NCI-H1092 treated with DMSO at 0.1 percent for 48 hours (cell line): Measurements from ENCODE around the gene EFCAB6.

Experiments used
- DNase-seq: peaks from one replicate; lab custom pipeline; 2025; lab: John Stamatoyannopoulos, UW

Gene EFCAB6

DNA sequence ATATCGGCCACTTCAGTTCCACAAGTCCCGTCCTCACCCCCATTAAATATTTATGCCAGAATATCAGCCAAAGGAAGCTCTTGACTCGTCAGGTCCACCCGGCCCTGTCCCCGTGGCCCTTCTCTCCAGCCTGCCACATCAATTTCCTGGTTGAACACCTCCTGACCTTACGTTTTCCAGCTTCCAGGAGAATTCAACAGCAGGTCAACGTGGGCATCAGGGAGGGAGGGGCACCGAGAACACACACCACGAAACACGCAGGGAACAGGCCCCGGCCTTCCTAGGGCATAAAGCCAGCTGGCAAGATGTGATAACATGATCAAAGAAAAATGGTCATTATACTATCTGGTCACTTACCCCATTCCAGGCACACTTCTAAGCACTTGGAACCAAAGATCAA lies 34.9 kb upstream of the EFCAB6 start:
- no peak for DNase-seq

DNA sequence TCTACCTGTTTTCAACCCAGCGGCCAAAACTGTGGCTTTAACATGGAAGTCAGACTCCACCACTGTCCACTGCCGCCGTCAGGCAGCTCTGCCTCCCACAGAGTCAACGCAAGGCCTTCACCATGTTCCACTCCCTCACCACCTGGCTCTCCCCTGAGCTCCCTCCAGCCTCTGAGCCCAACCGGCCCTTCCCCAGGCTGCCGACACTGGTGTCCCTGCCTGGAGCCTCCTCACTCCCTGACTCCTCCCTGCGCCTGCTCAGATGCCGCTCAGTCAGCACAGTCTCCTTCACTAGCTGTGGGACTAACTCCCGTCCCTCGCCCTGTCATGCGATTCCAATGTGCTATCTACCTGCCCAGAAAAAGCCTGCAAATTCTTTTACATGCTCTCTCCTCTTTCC lies 33.9 kb upstream of the EFCAB6 start:
- no peak for DNase-seq

DNA sequence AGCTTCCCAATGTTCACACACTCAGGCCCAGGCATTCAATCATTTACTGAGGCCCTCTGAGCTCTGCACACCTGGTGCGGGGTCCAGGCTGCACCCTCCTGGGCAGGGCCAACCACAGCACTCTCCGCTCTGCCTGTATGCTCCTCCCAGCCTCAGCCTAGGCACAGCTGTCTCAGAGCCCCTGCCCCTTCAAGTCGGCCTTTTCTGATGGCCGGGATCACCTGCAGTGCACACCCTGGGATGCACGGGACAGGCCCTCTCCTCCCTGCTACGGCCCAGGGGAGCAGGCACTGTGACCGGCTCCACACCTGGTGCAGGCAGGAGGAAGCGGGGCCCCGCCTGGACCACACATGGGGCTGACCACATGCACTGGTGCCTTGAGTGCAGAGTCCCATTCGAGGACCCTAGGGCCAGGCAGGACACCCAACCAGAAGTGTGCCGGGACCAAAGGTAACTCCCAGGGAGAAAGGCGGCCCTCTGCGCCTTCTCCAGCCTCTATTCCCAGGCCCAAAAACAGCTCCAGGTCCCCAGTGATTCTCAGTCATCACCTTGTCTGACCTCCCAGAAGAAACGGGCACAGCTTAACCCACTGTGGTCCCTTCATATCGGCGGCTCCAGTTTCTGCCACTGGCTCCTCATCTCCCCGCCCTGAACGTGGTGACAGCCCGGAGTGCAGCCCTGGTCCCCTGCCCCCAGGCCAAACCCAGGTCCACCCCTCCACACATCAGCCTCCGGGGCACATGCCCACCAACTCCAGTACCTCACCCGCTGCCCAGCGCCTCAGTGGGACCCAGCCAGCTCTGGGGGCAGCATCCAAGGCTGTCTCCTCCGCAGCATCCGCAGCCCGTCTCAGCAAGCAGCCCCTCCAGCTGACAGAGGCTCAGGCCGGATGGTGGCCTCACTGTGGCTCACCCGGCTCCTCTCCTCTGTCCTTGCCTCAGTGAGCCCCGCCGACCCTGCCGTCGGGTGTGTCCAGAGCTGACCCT lies 32.7 kb upstream of the EFCAB6 start:
- no peak for DNase-seq

DNA sequence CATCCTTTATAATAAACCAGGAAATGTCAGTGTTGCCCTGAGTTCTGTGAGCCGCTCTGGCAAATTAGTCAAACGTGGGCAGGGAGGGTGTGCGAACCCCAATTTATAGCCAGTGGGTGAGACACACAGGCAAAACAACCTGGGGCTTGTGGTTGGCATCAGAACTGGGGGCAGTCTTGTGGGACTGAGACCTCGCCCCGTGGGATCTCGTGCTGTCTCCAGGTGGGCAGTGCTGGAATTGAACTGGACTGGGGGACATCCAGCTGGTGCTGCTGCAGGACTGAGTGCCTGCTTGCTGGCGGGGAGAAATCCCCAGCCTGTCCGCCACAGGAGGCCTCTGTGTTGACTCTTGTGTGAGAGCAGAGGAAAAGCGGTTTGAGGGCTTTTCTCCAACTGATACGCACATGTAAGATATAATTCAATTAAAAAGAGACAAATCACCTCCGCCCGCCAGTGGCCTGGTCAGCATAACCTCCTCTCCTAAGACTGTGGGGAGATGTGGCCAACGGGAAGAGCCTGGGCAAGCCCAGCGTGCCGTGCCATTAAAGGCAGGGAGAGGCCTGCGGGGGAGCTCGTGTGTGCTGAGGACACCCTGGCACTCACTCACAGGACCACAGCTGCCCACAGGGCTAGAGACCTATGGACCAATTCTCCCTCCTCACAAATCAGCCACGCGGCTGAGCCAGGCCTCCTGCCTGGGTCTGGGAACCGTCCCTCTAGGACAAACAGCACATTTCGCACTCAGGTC lies 31.9 kb upstream of the EFCAB6 start:
- DNase-seq, result no peak

DNA sequence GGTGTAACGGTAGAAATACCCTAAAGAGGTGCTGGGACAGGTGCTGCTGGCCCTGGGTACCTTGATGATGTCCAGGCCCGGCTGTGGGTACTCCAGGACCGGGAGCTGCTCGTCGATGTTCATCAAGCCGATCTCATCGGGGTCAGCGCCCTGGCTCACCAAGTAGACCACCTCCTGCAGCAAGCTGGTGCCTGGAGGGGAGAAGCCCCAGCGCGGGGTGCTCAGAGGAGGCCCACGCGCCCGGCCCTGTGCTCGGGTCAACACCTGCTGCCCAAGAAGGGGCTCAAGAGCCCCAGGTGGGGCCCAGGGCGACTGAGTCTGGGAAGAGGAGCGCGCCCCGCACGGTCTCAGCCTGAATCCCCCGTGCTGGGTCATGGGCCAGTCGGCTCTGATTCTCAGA lies 29.6 kb upstream of the EFCAB6 start:
- DNase-seq, result no peak

DNA sequence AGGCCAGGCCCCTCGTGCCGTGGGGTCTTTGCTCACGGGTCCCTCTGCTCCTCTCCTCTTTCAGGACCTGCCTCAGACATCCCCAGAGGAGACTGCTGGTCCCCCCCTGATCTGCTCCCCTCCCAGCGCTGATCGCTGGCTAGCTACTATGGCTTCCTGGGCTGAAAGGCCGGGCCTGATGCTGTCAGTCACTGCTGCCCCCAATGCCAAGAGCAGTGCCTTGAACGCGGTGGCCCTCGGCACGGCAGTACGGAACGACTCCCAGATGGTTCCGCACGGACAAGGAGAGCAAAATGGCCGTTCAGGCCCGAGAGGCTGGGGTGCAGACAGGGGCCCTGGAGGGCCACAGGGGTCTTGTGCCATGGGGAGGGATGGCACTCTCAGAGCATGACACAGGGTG lies 28.7 kb upstream of the EFCAB6 start:
- no peak for DNase-seq

DNA sequence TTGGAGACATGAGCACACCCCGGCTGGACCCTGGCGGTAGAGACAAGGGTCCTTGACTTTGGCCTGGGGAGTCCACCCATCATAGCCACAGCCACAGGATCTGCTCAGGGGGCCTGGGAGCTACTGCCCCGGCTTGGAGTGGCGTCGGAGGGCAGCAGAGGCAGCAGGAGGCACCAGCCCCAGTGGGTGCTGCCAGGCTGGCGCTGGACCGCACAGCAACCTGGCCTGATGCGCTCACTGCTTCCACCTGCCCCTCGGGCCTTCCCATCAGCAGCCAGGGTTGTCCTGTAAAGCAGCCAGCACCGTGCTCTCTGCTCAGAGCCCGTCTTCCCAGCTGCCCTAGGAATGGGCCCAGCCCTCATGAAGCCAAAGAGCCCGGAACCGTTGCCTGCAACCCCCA lies 28.3 kb upstream of the EFCAB6 start:
- no peak for DNase-seq

DNA sequence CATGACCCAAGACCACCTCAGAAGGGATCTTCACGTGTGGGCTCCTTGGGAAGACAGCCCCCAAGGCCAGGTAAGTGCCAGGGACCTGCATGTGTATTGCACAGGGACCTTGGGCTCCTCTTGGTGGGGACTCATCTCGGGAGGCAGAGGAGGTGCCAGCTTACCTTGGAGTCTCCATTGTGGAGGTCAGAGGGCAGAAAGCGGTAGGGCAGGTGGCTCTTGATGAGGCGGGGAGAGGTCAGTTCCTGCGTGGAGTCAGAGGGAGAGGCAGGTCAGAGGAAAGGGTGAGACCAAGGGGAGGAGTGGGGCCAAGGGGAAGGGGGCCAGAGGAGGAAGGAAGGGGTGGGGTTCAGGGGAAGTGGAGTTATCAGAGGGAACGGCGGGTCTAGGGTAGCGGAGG lies 27.7 kb upstream of the EFCAB6 start:
- no peak for DNase-seq

DNA sequence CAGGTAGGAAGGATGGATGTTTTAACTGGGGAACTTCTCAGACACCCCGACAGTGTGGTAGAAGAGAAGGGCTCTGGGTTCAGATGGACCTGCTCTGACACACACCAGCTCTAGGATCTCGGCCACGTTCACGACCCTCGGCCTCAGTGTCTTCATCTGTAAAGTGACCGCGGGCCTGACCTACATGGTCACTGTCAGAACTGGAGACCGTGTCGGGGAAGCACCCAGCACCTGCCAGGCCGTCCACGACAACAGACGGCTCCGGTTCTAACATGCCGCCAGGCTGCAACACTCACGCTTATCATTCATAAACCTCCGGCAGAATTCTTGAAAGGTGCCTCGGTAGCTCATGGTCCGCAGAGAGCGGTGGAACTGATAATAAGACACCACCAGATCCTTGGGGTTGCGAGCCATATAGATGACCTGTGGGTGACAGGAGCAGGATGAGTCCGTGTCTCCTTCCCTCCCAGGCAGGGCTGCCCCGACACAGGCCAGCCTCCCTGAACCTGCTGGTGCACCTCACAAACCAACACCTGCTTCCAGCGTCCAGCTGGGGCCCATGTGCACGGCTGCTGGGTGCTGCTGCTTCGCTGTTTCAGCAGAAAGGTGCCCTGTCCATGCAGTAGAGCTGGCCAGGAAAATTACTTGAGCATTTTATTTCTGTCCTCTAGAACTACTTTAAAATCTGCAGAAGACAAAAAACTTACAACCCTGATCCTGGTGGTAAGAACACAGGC lies 26.6 kb upstream of the EFCAB6 start:
- DNase-seq, result no peak

DNA sequence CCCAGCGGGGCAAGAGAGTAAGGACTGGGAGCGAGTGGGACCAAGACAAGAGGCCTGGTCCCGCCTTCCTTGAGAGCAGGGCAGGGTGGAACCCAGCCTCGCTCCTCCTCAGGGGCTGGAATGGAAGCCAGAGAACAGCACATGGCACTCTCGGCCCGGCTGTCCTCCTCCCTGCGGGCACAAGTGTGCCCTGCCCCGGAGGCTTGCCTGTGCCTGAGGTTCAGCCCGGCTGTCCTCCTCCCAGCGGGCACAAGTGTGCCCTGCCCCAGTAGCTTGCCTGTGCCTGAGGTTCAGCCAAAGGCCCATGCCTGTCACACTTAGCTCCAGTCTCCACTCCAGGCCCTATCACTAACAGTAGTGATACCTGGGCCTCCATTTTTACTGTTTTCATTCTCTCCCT lies 26.1 kb upstream of the EFCAB6 start:
- DNase-seq, result no peak

DNA sequence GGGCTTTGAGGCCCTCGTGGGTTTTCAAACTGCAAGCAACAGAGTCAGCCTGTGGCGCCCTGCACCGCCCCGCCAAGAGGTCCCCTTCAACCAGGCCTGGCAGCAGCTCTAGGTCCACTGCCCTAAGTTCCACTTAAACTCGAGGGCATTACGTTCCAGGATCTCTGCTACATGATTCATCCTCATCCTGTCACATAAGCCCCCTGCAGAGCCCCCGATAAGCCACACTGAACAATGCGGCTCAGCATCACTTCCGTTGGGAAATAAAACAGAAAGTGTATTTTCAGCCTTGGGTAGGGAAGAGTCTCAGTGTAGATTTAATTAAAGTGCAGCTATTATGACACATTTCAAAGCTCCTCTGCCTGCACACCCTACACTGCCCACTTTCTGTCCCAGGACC lies 25.6 kb upstream of the EFCAB6 start:
- no peak for DNase-seq

DNA sequence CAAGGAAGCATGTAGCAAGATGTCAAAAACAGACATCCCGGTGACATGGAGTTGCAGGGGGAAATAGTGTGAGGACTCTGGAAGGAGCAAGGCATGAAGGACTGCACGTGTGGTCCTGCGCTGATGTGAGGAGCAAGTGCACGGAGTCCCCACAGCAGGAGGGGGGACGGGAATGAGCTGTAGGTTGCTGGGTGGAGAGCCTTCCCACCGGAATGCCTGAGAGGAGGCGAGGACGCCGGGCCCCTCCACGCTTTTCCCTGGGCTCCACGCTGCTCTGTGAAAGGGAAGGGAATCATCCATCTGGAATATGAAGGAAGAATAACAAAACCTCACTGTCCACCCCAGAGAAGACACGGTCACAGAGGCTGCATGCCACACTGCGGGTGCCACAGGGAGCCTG lies 23.6 kb upstream of the EFCAB6 start:
- DNase-seq, result no peak

DNA sequence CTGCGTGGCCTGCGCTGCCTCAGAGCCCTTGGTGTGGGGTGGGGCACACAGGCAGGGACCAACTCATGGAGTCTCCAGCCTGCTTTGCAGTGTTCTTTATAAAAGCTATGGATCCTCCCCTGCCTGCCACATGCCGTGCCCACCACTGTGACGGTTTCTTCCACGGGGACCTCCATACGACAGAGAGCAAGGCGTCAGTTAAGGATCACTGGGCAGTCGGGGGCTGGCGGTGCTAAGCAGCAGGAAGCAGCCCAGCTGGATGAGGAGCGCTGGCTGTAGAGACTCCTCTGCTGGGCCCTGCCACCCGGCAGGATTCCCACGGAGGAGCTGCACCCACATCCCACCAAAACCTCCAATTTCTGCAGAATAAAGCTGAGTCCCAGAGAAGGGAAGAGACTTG lies 23.1 kb upstream of the EFCAB6 start:
- no peak for DNase-seq

DNA sequence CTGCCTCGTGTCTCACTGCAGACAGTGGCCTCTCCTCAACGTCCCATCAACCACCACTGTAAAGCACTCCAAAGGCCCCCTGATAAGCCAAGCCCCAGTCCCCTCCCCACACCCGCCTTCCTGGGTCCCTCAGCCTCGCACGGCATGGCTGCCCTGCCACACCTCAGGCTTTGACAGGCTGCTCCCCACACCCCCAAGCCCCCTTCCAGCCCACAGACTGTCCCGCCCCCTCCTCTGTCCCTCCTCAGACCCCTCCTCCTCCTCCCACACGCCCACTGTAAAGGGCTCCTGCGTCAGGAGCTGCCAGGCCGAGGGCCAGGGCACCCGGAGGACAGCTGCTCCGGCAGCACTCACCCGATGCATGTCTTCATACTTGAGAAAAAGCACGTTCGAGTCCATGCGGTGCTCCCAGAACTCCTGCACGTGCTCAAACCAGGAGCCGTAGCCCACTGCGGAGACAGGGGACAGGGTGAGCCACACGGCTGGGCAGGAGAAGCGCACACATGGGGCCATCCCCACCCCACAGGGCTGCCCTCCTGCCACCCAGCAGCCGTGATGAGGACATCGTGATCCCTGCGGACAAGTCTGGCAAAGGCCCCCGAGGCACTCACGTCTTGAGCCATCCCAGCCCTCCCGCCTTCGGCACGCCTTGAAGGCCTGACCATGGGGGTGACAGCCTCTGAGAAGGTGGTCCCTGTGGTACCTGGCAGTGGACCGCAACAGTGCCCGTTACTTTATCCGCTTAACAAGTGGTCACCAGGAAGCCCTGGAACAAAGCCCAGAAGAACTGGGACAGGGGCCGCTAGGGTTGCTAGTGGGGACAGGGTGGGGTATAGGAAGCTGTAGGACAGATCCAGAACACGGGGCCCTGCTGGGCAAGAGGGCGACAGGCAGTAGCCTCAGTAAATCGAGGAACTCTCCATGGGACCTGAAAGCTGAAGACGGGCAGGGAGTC lies 21.5 kb upstream of the EFCAB6 start:
- no peak for DNase-seq

DNA sequence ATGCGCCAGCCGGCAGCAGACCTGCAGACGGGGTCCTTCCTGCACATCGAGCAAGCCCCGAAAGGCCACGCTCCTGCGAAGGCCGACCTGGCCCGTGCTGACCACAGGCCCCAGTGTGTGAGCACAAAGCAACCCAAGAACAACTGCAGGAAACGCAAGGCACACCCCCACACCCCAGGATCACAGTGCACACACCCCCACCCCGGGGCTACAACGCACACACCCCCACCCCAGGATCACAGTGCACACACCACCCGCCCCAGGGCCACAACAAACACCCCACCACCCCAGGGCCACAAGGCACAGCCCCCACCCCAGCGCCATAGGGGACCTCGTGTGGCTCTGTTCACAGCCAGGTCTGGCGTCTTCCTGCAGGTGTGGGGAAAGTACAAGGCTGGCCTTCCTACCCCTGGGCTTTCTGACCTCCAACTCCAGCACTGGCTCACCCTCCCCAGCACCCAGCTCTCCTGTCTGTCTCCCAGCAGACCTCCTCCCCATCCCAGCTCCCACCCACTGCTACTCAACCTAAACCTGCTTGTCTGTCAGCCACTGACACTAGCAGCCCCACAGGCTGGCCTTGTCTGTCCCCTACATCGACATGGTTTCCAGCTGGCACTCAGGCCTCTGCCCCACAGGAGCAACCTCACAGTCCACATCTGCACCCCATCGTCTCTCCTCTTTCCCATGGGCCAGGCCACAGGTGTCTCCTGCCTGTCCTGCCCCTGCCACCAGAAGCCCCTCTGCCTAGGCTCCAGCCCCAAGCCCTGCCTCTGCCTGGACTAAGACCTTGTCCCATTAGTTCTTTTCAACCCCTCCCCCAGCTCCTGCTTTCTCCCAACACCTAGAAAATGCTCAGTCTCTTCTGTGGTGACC lies 20.5 kb upstream of the EFCAB6 start:
- no peak for DNase-seq

DNA sequence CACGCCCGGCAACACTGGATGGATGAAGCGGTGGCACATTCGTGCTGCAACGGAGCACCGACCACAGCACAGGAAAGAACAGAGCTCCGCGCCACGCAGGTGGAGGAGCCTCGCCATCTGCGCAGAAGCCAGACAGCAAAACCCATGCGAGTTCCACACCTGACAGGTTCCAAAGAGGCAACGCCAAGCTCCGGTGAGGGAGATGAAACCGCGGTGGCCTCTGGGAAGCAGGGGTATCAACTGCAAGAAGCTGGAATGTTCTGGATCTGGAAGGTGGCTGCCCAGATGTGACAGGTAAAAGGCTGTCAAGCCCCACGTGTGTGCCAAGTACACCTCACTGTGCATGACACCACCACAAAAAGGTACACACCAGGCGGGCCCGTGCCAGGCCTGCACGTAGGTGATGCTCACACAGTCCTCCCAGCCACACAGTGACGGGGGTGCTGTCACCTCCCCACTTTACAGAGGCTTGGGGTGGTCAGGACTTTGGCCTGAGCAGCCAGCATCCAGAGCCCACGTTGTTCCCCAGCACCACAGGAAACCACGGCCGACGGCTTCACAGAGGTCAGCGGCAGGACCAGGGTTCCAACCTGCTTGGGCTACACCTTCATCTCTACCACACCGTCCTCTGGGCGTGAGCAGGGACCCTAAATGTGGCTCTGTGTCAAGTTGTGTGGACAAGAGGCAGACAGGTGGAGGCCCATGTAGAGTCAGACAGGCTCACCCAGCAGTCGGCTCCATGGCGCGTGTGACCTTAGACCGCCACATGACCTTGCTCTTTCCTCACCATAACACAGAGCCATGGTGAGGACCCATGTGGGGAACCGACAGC lies 19.7 kb upstream of the EFCAB6 start:
- DNase-seq, result no peak

DNA sequence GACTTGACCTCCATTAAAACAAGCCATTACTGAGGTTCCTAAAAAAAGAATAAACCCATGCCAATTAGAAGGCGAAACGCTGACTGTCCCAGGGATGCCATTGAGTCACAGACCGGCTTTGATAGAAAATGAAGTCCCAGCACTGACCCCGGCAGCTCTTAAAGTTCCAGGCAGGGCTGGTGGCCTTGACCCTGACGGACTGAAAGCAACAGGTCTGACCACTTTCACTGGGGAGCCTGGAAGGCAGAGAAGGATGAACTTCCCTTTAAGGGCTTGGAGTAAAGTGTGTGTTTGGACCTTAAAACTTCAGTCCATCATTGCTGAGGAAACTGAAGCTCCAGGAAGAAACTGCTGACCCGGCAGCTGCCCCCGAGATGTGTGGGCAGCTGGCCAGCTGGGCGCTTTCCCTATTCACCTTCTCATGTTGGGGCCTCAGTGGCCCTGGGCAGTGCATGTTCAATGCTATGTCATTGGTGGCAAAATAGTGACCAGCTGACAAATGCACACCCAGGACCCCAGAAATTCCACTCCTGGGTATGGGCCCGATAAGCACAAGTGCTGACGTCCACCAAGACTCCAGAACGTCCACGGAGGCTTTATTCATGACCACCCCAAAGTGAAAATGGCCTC lies 18.9 kb upstream of the EFCAB6 start:
- DNase-seq, result no peak

DNA sequence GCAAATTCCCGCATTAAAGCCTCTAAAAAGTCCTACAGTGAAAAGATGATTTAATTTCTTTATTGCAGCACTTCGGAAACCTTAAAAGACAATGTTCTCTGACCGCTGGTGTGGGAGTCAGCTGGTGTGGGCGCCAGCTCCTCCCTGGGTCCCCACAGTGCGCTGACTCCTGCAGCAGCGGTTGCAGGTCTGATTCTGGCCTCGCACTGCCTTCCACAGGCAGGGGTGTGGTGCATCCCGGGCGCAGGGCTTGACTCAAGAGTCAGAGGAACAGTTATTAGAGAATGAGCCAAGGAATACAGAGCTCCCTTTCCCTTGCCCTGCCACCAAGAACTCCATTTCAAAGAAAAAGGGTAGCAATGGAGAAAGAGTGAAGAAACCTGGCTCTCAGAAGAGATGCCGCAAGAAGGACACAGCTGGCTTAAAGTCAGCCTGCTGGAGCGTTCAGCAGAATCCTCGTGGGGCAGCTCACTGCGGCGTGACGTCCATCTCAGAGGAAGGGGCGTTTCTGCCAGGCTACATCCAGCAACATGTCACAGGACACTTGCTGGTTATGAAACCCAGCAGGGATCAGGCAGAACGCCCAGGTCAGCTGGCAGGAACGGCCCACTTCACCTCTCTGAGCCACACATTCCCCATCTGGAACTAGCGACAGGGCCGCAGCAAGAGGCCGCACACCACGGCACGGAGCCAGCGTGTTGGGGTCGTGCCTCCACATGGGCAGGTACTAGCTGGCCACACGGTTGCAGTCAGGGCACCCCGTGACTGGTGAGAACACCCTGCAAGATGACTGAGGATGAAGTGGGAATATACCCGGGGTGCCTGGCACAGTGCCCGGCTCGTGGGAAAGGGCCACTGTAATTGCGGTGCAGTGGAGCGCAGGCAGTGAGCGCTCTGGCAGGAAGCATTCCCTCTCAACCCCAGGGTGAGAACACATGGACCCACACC lies 18.1 kb upstream of the EFCAB6 start:
- DNase-seq, result peak; percentile 58
